Activated naive CD8-positive, alpha-beta T cell (primary cell): Measurements from ENCODE around the gene SLC18B1.
A peak's percentile ranks its signal among the peaks of the same experiment; 100 is the strongest.

Experiments
- H3K27ac Mint-ChIP-seq: one replicate; pipeline ENCODE4 v1.8.0; 2021; ENCODE audit warnings: mixed read lengths
- H3K27me3 Mint-ChIP-seq: one replicate; pipeline ENCODE4 v1.8.0; 2021; ENCODE audit warnings: mixed read lengths
- H3K36me3 Mint-ChIP-seq: one replicate; pipeline ENCODE4 v1.8.0; 2021; ENCODE audit warnings: mixed read lengths
- H3K4me1 Mint-ChIP-seq: one replicate; pipeline ENCODE4 v1.8.0; 2021; ENCODE audit warnings: low read depth, mixed read lengths
- H3K4me3 Mint-ChIP-seq: one replicate; pipeline ENCODE4 v1.8.0; 2021; ENCODE audit warnings: mild to moderate bottlenecking, mixed read lengths
- H3K9me3 Mint-ChIP-seq: one replicate; pipeline ENCODE4 v1.8.0; 2021; ENCODE audit warnings: low read depth, mixed read lengths

Gene SLC18B1

GRCh38 chr6:132797951-132798868, at the start of gene SLC18B1:
TSS of gene SLC18B1 (minus strand) at chr6:132798637. CDS start at chr6:132798456, 181 bp downstream.
- no peaks in the 10 kb centered on the region for H3K27me3 Mint-ChIP-seq

GRCh38 chr6:132843316-132844035, 45.0 kb upstream of the SLC18B1 start:
- Mint-ChIP-seq H3K36me3 (no peaks in the 10 kb centered on the region), H3K9me3 (no peaks in the 10 kb centered on the region), H3K4me1 (no peaks in the 10 kb centered on the region), H3K27ac (no peak overlapping the region), H3K27me3 (peaks cover 8% of the 10 kb centered on the region), H3K4me3 (no peak overlapping the region)

More at GRCh38 chr6:132797951-132798868, at the start of gene SLC18B1:
- Mint-ChIP-seq H3K9me3 (no peaks in the 10 kb centered on the region), H3K4me3 (no peak within 1 kb of the TSS), H3K36me3 (no peaks in the 10 kb centered on the region), H3K27ac (peak within 1 kb of the TSS; percentile 70), H3K4me1 (peaks cover 37% of the 10 kb centered on the region)

GRCh38 chr6:132841966-132842365, 43.5 kb upstream of the SLC18B1 start:
- Mint-ChIP-seq H3K4me3 (no peak overlapping the region), H3K27ac (no peak overlapping the region), H3K36me3 (no peaks in the 10 kb centered on the region), H3K4me1 (no peaks in the 10 kb centered on the region), H3K27me3 (peaks cover 12% of the 10 kb centered on the region), H3K9me3 (no peaks in the 10 kb centered on the region)

GRCh38 chr6:132832891-132833290, 34.5 kb upstream of the SLC18B1 start:
- H3K9me3 Mint-ChIP-seq = no peaks in the 10 kb centered on the region
- H3K36me3 Mint-ChIP-seq = no peaks in the 10 kb centered on the region
- no peak overlapping the region for H3K27ac Mint-ChIP-seq
- no peak overlapping the region for H3K4me3 Mint-ChIP-seq
- no peaks in the 10 kb centered on the region for H3K27me3 Mint-ChIP-seq
- no peaks in the 10 kb centered on the region for H3K4me1 Mint-ChIP-seq

- Mint-ChIP-seq H3K4me1 (no peaks in the 10 kb centered on the region), H3K27me3 (no peaks in the 10 kb centered on the region), H3K9me3 (no peaks in the 10 kb centered on the region), H3K27ac (no peak overlapping the region), H3K4me3 (no peak overlapping the region), H3K36me3 (no peaks in the 10 kb centered on the region)
Measured at GRCh38 chr6:132830334-132830751, 31.9 kb upstream of the SLC18B1 start.

GRCh38 chr6:132820629-132821381, 22.4 kb upstream of the SLC18B1 start:
- Mint-ChIP-seq H3K36me3 (peaks cover 30% of the 10 kb centered on the region), H3K27ac (peak overlapping the region; percentile 99), H3K4me3 (no peak overlapping the region), H3K27me3 (no peaks in the 10 kb centered on the region), H3K4me1 (peaks cover 46% of the 10 kb centered on the region), H3K9me3 (no peaks in the 10 kb centered on the region)

GRCh38 chr6:132819405-132820161, 21.1 kb upstream of the SLC18B1 start:
- H3K27me3 Mint-ChIP-seq = no peaks in the 10 kb centered on the region
- H3K27ac Mint-ChIP-seq = peak overlapping the region; percentile 99
- peaks cover 46% of the 10 kb centered on the region for H3K4me1 Mint-ChIP-seq
- peak overlapping the region; percentile 97 for H3K4me3 Mint-ChIP-seq
- no peaks in the 10 kb centered on the region for H3K9me3 Mint-ChIP-seq
- peaks cover 39% of the 10 kb centered on the region for H3K36me3 Mint-ChIP-seq

- Mint-ChIP-seq H3K27ac (peak overlapping the region; percentile 99), H3K4me3 (peak overlapping the region; percentile 97), H3K27me3 (no peaks in the 10 kb centered on the region), H3K4me1 (peaks cover 42% of the 10 kb centered on the region), H3K36me3 (peaks cover 41% of the 10 kb centered on the region), H3K9me3 (no peaks in the 10 kb centered on the region)
Measured at GRCh38 chr6:132818404-132819359, 20.2 kb upstream of the SLC18B1 start.

- Mint-ChIP-seq H3K4me3 (peak overlapping the region; percentile 97), H3K36me3 (peaks cover 41% of the 10 kb centered on the region), H3K27ac (peak overlapping the region; percentile 99), H3K27me3 (no peaks in the 10 kb centered on the region), H3K9me3 (no peaks in the 10 kb centered on the region), H3K4me1 (peaks cover 46% of the 10 kb centered on the region)
Measured at GRCh38 chr6:132817554-132818403, 19.3 kb upstream of the SLC18B1 start.

- Mint-ChIP-seq H3K9me3 (no peaks in the 10 kb centered on the region), H3K4me1 (peaks cover 52% of the 10 kb centered on the region), H3K36me3 (peaks cover 41% of the 10 kb centered on the region), H3K4me3 (peak overlapping the region; percentile 97), H3K27ac (peak overlapping the region; percentile 99), H3K27me3 (no peaks in the 10 kb centered on the region)
Measured at GRCh38 chr6:132816660-132817059, 18.2 kb upstream of the SLC18B1 start.

GRCh38 chr6:132814716-132815570, 16.5 kb upstream of the SLC18B1 start:
- Mint-ChIP-seq H3K4me1 (peaks cover 50% of the 10 kb centered on the region), H3K9me3 (no peaks in the 10 kb centered on the region), H3K27me3 (no peaks in the 10 kb centered on the region), H3K27ac (peak overlapping the region; percentile 99), H3K4me3 (peak overlapping the region; percentile 97), H3K36me3 (peaks cover 41% of the 10 kb centered on the region)
